Measurements from ENCODE around the gene CBR1.
"Not testable (repeated sequence)": the region's sequence is repeated elsewhere in the genome, so short reads cannot be mapped to it uniquely, and the experiment has no call there.

The CBR1 gene

GRCh38 chr21:36082237-36082664 lies 12.4 kb downstream of the CBR1 start:
- DNase-seq = no peak

DNA sequence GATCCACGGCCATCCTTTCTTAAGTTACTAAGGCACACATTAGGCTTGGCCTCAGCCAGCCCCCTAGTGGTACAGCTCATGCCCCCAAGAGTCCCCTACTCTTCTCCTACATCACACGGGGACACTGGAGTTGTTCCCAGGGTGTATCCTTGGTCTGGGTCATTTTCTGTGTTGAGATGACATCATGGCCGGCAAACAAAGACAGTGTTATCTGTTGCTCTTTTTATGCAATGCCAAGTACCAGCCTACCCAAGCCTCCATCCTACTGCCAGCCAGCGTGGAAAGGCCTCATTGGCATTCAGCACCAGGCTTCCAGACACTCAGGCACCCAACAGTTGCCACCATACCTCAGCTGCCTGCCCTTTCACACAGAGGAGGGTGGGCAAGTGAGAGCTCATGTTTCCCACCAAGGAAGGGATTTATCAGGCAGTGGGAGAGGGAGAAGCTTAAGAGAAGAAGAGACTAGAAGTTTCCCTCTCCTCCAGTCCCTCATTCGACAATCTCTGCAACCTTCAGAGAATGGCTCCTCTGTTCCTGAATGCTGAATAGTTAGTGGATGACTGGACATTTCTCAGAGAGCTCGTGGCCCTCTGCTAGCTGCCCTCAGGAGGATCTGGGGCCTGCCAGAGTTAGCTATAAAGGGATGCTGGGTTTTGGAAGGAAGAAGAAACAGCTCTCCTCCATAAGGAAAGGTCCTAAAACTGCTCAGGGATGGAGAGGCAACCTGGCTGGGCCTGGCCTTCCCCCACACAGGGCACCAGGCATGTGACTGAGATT lies 17.7 kb downstream of the CBR1 start:
- no peak for DNase-seq

- no peak for DNase-seq
Observed at GRCh38 chr21:36089946-36090345, 20.1 kb downstream of the CBR1 start.

DNA sequence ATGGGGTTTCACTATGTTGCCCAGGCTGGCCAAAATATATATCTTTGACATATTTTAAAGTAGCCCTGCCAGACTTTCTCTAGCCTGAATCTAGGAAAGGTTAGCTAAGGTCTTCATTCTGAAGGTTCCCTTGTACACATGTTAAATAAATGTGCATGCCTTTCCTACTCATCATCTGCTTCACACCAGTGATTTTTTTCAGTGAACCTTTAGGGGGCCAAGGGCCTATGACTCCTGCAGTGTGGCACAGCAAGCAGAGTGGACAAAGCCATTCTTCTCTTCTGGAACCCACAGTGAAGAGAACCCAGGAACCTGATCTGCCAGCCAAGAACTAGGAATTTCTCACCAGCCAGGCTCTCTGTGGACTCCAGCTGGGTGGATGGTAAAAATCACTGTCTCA lies 22.9 kb downstream of the CBR1 start:
- DNase-seq = no peak

DNA sequence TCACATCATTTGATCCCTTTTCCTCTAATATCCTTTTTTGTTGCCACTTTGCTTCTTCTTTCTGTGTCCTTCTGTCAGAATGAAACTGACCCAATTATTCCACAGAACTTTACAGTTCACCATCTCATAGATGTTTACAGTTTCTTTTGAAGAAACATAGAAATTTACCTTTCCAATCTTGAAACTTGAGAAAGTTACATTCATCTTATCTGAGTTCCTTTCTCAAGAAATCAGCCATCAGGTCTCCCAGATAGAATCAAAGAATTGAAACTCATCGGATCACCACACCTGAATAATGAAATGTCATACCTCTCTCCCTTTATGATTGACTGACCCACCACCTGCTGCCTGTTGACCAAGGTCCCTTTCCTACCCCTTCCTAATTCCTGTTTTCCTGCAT lies 23.7 kb downstream of the CBR1 start:
- no peak for DNase-seq

- no peak for DNase-seq
Observed at GRCh38 chr21:36096398-36097290, 26.8 kb downstream of the CBR1 start.

DNA sequence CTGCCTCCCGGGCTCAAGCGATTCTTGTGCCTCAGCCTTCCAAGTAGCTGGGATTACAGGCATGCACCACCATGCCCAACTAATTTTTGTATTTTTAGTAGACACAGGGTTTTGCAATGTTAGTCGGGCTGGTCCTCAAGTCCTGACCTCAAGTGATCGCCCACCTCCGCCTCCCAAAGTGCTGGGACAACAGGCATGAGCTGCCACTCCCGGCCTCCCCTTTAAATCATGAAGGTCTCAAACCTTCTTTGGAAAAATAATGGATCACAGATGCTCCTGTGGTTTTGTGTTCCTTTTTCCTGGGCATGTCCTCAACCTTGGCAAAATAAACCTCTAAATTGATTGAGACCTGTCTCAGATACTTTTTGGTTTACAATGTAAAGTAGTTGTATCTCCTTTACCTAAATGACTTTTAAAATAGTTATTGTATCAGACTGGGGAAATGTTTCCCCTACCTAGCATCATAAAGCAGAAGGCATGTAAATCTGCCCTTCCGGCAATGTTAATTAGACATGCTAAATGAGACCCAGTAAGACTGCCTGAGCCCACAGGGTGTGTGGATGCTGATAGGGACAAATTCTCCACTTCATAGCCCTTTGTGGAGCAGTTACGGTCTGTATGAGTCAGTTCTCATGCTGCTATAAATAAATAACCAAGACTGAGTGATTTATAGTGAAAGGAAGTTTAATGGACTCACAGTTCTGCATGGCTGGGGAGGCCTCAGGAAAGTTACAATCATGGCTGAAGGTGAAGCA lies 27.8 kb downstream of the CBR1 start:
- no peak for DNase-seq

GRCh38 chr21:36098182-36098532 lies 28.3 kb downstream of the CBR1 start:
- no peak for DNase-seq

DNA sequence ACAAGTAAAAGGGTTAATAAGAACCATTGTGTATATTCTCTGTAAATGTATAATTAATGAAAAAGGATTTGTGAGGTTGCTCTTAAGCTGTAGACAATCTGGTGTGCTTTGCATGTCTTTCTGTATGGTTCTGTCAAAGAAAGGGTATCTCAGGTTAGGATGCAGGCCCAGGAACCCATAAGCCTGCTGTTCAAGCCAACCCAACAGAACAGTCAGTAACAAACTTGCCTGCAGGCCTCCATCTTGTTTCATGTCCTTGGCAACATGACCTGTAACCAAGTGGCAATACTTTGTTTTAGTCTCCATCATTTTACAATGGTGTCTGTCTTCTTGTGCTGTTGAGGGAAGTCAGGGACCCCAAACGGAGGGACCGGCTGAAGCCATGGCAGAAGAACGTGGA lies 29.2 kb downstream of the CBR1 start:
- no peak for DNase-seq

DNA sequence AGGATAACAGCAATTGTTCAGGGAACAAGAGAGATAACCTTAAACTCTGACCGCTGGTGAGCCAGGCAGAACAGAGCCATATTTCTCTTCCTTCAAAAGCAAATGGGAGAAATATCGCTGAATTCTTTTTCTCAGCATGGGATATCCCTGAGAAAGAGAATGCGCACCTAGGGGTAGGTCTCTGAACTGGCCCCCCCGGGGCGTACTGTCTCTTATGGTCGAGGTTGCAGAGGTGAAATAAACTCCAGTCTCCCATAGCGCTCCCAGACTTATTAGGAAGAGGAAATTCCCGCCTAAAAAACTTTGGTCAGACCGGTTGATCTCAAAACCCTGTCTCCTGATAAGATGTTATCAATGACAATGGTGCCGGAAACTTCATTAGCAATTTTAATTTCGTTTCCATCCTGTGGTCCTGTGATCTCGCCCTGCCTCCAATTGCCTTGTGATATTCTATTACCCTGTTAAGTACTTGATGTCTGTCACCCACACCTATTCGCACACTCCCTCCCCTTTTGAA lies 29.9 kb downstream of the CBR1 start:
- not testable (repeated sequence) for DNase-seq

DNA sequence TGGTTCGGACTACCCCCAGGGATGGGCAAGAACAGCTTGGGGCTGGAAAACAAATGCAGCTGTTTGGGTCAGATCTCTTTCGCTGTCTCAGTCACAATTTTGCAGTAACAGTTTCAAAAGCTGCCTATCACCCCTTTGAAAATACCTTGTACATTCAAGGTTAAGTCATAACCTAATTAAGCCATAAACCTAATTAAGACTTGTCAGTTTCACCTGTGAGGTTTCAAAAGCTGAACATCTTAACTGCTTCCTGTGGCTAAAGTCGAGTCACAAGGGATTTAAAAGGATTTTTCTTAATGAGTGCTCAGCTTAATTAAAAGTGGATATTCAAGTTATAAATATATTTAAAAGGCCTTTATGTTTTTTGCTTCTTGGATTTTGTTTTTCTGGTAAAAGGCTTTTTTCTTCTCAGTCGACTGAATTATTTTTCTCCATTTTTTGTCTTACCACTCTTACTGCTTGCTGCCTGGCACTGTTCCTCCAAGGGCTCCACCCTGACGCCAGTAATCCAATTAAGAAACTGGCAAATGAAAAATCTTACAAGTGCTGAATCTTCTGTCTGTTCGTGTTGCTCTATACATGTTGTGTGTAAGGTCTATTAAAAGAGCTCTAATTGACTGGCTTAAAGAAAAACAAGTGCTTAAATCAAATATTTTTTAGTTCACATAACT lies 31.3 kb downstream of the CBR1 start:
- DNase-seq = no peak

DNA sequence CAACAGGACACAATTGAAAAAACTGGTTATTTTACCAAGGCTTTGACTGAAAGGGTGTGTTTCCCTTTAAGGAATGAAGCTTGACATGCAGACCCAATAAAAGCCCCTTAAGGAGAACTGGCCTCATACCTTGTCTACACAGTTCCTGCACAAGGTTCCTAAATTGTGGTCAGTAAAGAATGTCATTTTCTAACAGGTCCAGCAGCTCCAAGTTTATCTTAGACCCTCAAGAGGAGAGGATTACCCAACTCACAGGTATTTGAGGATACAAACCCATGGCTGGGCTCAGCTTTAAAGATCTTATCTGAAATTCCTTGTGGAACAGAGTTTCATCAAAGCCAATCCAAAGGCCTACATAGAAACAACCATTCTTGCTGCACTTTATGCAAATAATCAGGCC lies 33.6 kb downstream of the CBR1 start:
- no peak for DNase-seq

DNA sequence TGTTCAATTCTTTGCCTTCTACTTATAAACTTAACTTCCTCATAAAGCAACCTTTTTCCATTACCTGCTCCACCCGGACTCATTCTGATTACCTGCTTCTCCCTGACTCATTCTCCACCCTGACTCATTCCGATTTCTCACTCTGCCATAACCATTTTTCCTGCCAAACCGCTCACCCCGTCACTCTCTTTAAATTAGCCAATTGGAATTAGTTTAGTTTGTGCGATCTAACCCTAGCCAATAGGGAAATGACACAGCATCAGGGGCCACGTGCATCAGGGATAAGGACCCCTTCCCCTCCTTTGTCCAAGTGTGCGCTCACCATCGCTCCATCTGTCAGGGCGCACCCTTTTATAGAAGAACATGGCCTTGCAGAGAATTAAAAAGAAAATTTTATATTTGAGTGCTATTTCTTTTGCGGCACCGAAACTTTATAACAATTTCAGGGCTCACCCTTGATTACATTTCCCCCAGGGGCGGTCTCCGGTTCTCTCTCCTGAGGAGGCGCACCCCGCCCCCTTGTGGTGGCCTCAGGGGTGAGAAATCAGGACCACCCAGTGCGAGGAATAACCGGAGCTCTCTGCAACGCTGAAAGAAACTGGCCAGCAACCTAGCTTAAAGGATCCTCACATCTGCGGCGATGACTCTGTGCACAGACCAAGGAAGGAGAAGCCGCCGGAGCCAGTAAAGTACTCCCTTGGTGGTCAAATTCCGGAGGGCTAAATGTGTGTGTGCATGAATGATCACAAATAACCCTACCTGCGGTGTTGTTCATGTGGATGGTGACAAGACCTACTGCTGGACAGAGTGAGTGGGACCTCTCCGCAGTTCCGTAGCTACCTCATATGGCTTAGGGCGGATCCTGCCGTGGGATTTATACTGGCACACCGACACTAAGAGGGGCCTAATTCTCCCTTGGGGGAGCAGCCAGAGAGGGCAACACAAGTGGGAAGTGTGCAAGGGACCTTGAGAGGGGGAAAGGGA lies 34.8 kb downstream of the CBR1 start:
- no peak for DNase-seq

GRCh38 chr21:36105327-36105842 lies 35.6 kb downstream of the CBR1 start:
- DNase-seq = no peak

DNA sequence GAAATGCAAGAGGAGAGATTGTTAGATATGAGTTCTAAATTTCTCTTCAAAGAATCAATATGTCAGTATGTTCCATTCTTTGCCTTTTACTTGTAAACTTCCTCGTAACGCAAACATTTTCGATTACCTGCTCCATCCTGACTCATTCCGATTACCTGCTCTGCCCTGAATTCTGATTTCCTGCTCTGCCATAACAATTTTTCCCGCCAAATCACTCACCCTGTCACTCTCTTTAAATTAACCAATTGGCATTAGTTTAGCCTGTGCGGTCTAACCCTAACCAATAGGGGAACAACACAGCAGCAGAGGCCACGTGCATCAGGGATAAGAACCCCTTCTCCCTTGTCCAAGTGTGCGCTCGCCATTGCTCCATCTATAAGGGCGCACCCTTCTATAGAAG lies 40.0 kb downstream of the CBR1 start:
- no peak for DNase-seq

DNA sequence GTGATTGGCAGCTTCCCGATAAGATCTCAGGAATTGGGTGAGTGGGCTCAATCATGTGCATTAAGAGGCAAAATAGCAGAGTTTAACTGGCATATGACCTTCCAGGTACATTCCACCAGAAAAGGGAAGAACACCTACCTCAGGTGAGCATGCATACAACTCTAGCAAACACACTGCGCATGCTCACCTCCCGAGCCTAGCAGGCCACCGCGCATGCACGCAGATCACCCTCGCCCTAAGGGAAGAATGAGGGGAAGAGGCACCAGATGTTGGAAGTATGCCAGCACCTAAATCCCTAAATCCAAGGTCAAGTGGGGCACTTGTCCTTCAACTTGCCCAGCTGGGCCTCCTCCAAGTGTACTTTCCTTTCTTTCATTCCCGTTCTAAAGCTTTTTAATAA lies 41.4 kb downstream of the CBR1 start:
- no peak for DNase-seq

GRCh38 chr21:36113647-36114428 lies 44.0 kb downstream of the CBR1 start:
- DNase-seq = no peak

DNA sequence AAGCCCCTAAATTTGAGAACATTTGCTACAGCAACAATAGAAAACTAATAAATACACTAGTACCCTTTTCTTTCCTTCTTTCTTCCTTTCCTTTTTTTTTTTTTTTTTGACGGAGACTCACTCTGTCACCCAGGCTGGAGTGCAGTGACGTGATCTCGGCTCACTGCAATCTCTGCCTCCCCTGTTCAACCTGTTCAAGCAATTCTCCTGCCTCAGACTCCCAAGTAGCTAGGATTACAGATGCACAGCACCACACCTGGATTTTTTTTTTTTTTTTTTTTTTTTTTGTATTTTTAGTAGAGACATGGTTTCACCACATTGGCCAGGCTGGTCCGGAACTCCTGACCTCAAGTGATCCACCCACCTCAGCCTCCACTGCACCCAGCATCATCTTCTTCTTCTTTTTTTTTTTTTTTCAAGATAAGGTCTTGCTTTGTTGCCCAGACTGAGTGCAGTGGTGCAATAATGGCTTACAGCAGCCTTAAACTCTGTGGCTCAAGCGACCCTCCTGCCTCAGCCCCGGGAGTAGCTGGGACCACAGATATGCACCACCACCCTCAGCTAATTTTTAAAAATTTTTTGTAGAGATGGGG lies 45.4 kb downstream of the CBR1 start:
- DNase-seq = no peak

- DNase-seq = no peak
Observed at GRCh38 chr21:36117286-36117741, 47.5 kb downstream of the CBR1 start.
